Upper lobe of right lung (tissue), 1 donor: Measurements from ENCODE around the gene YBX2. TPM values are rescaled to one million over a fixed set of nuclear protein-coding genes. Genes with fewer than 3 reads are reported as not detected.

ENCODE experiments used
- ATAC-seq: fragments of 200-7000 bp; cut with Tn5 transposase; one replicate; pipeline ENCODE4 v1.9.1; 2020; ENCODE audit warnings: mild to moderate bottlenecking, moderate library complexity
- DNase-seq: peaks from one replicate; pipeline ENCODE4 v3.0.0-alpha.2; 2020
- H3K27ac ChIP-seq: fragments of 200-600 bp; one replicate; pipeline ENCODE4 v1.8.0; 2022
- H3K27me3 ChIP-seq: fragments of 200-600 bp; one replicate; pipeline ENCODE4 v1.8.0; 2022; ENCODE audit warnings: mild to moderate bottlenecking
- H3K36me3 ChIP-seq: fragments of 200-600 bp; one replicate; pipeline ENCODE4 v1.8.0; 2022
- H3K4me1 ChIP-seq: fragments of 200-600 bp; one replicate; pipeline ENCODE4 v1.8.0; 2022
- H3K4me3 ChIP-seq: fragments of 200-600 bp; one replicate; pipeline ENCODE4 v1.8.0; 2022; ENCODE audit warnings: mild to moderate bottlenecking
- H3K9me3 ChIP-seq: fragments of 200-600 bp; one replicate; pipeline ENCODE4 v1.8.0; 2022
- CTCF ChIP-seq: fragments of 200-600 bp; IDR thresholded peaks from one replicate; pipeline ENCODE4 v1.8.0; 2022; ENCODE audit warnings: antibody characterized with exemption
- intact Hi-C: fragments of 100-400 bp; cut with DNase I; formaldehyde crosslinking; loops from one replicate; pipeline ENCODE4 v1.11.0; 2022
- total RNA-seq: library from RNA; stranded (reverse); fragmentation: NEBNext Ultra II Directional; extraction: Animal tissue kit (Norgen Biotek cat#: 25700); gene quantifications from one replicate; pipeline ENCODE4 v1.2.1, GENCODE V29; 2021
- donor health status: DM: no; HTN: yes; CAD: no; lungs with severe emphysema.

Gene YBX2
- total RNA-seq, 1 donor from 2014 or later: not detected

- H3K4me3 ChIP-seq: no peak overlapping the region
- no peak overlapping the region for H3K27ac ChIP-seq
- intact Hi-C loops: no loop called here
- no peaks in the 10 kb centered on the region for H3K36me3 ChIP-seq
- DNase-seq (no peak), ATAC-seq (no peak)
- H3K9me3 ChIP-seq: no peaks in the 10 kb centered on the region
- TF ChIP-seq CTCF: no peak
- H3K27me3 ChIP-seq: peaks cover 45% of the 10 kb centered on the region
- peaks cover 8% of the 10 kb centered on the region for H3K4me1 ChIP-seq
Measured at GRCh38 chr17:7290685-7291084, 3.8 kb downstream of the YBX2 start.

GRCh38 chr17:7290166-7290565, 4.3 kb downstream of the YBX2 start:
- Histone ChIP-seq H3K36me3 (no peaks in the 10 kb centered on the region), H3K4me1 (peaks cover 5% of the 10 kb centered on the region), H3K4me3 (no peak overlapping the region), H3K9me3 (no peaks in the 10 kb centered on the region), H3K27me3 (peaks cover 40% of the 10 kb centered on the region), H3K27ac (no peak overlapping the region)
- ATAC-seq (no peak), DNase-seq (no peak)
- intact Hi-C loops: no loop called here
- no peak for TF ChIP-seq CTCF

GRCh38 chr17:7289256-7290032, 5.0 kb downstream of the YBX2 start:
- no peak for TF ChIP-seq CTCF
- Histone ChIP-seq H3K4me1 (no peaks in the 10 kb centered on the region), H3K9me3 (no peaks in the 10 kb centered on the region), H3K27ac (no peak overlapping the region), H3K4me3 (no peak overlapping the region), H3K27me3 (peaks cover 40% of the 10 kb centered on the region), H3K36me3 (no peaks in the 10 kb centered on the region)
- no peak for ATAC-seq
- intact Hi-C loops: no loop called here
- DNase-seq: no peak

GRCh38 chr17:7285679-7286078, 8.8 kb downstream of the YBX2 start:
- peaks cover 9% of the 10 kb centered on the region for H3K27me3 ChIP-seq

GRCh38 chr17:7284911-7285310, 9.5 kb downstream of the YBX2 start:
- Histone ChIP-seq H3K9me3 (no peaks in the 10 kb centered on the region), H3K36me3 (no peaks in the 10 kb centered on the region), H3K27me3 (peaks cover 9% of the 10 kb centered on the region), H3K4me3 (no peak overlapping the region), H3K4me1 (peaks cover 20% of the 10 kb centered on the region), H3K27ac (no peak overlapping the region)
- no peak for ATAC-seq
- intact Hi-C loops: no loop called here
- TF ChIP-seq CTCF: no peak
- no peak for DNase-seq

More at GRCh38 chr17:7285679-7286078, 8.8 kb downstream of the YBX2 start:
- no peaks in the 10 kb centered on the region for H3K36me3 ChIP-seq
- no peak overlapping the region for H3K4me3 ChIP-seq
- H3K27ac ChIP-seq: no peak overlapping the region
- TF ChIP-seq CTCF: no peak
- H3K9me3 ChIP-seq: no peaks in the 10 kb centered on the region
- DNase-seq (no peak), ATAC-seq (no peak)
- H3K4me1 ChIP-seq: peaks cover 19% of the 10 kb centered on the region
- intact Hi-C loops: no loop called here
